PC-3 (cell line): ENCODE measurements around the gene TMEFF2. TPM values are rescaled to one million over a fixed set of nuclear protein-coding genes. Genes with fewer than 3 reads are reported as not detected.

Source experiments
- ATAC-seq: fragments of 200-7000 bp; cut with Tn5 transposase; 2 replicates; pipeline ENCODE4 v1.9.1; 2020; ENCODE audit warnings: mild to moderate bottlenecking, moderate library complexity
- BruUV-seq: library from RNA; stranded (reverse); fragments of 400-500 nt; replicated peaks from 2 replicates; lab custom pipeline; 2021; lab: Mats Ljungman, UMichigan
- CTCF ChIA-PET: fragments of 300-600 bp; sonication (Branson Sonifier 250); formaldehyde crosslinking; loops from one replicate; lab custom pipeline; 2022; ENCODE audit warnings: antibody characterized with exemption; lab: Charles Lee
- POLR2A ChIA-PET: fragments of 300-600 bp; sonication (Branson Sonifier 250); formaldehyde crosslinking; loops from one replicate; lab custom pipeline; 2022; ENCODE audit warnings: antibody characterized with exemption; ENCODE audit not compliant: unreplicated experiment; lab: Charles Lee
- DNase-seq: peaks from one replicate; pipeline ENCODE4 v3.0.0-alpha.2; 2015
- H2AFZ ChIP-seq: fragments of 300-600 bp; sonication (generic); 2 replicates; pipeline ENCODE4 v1.6.0; 2016; ENCODE audit warnings: antibody characterized with exemption, low read length
- H3F3A ChIP-seq: fragments of 300-600 bp; sonication (generic); one replicate; pipeline ENCODE4 v1.6.0; 2017; ENCODE audit warnings: antibody characterized with exemption, low read length, control low read depth, mild to moderate bottlenecking; ENCODE audit not compliant: unreplicated experiment
- H3K27ac ChIP-seq: fragments of 300-600 bp; sonication (generic); 2 replicates; pipeline ENCODE4 v1.5.1; 2016; ENCODE audit warnings: mild to moderate bottlenecking, low read length
- H3K27me3 ChIP-seq: fragments of 300-600 bp; sonication (generic); 2 replicates; pipeline ENCODE4 v1.6.1; 2016; ENCODE audit warnings: low read length, mixed read lengths
- H3K36me3 ChIP-seq: fragments of 300-600 bp; sonication (generic); 2 replicates; pipeline ENCODE4 v1.6.1; 2016; ENCODE audit warnings: low read depth, mixed run types, low read length, mixed read lengths
- H3K4me1 ChIP-seq: fragments of 300-600 bp; sonication (generic); 2 replicates; pipeline ENCODE4 v1.5.1; 2016; ENCODE audit warnings: low read length; ENCODE audit not compliant: insufficient read depth
- H3K4me2 ChIP-seq: fragments of 300-600 bp; sonication (generic); 2 replicates; pipeline ENCODE4 v1.6.0; 2016; ENCODE audit warnings: low read length
- H3K4me3 ChIP-seq: fragments of 300-600 bp; sonication (generic); 2 replicates; pipeline ENCODE4 v1.5.1; 2016; ENCODE audit warnings: mild to moderate bottlenecking, low read length, mixed read lengths
- H3K79me2 ChIP-seq: fragments of 300-600 bp; sonication (generic); 2 replicates; pipeline ENCODE4 v1.6.1; 2017; ENCODE audit warnings: low read length, mixed read lengths
- H3K9ac ChIP-seq: fragments of 300-600 bp; sonication (generic); 2 replicates; pipeline ENCODE4 v1.6.0; 2016; ENCODE audit warnings: mild to moderate bottlenecking, low read length
- H3K9me2 ChIP-seq: fragments of 300-600 bp; sonication (generic); replicated peaks from 2 replicates; pipeline ENCODE4 v1.6.1; 2016; ENCODE audit warnings: mixed run types, low read length, mixed read lengths
- H3K9me3 ChIP-seq: fragments of 300-600 bp; sonication (generic); 2 replicates; pipeline ENCODE4 v1.6.1; 2016; ENCODE audit warnings: low read length, mixed read lengths
- H4K20me1 ChIP-seq: fragments of 300-600 bp; sonication (generic); 2 replicates; pipeline ENCODE4 v1.6.1; 2016; ENCODE audit warnings: low read length, mixed read lengths
- EZH2 ChIP-seq: fragments of 300-600 bp; sonication (generic); IDR thresholded peaks from one replicate; pipeline ENCODE4 v1.6.1; 2017; ENCODE audit warnings: antibody characterized with exemption, mild to moderate bottlenecking, low read length; ENCODE audit not compliant: unreplicated experiment
- EZH2phosphoT487 ChIP-seq: fragments of 300-600 bp; sonication (generic); IDR thresholded peaks from 2 replicates; pipeline ENCODE4 v1.6.1; 2018; ENCODE audit warnings: mild to moderate bottlenecking, antibody characterized with exemption, low read length, borderline replicate concordance
- intact Hi-C: fragments of 100-400 bp; cut with micrococcal nuclease; formaldehyde crosslinking; loops from 2 replicates; pipeline ENCODE4 v1.9.0; 2023
- total RNA-seq: library from RNA; depleted of rRNA; stranded (reverse); fragments of >200 nt; gene quantifications from 2 replicates; pipeline ENCODE4 v1.2.3, GENCODE V29; 2014
- TF ChIP-seq, protein P1 (sequence below): fragments of 300-600 bp; sonication (generic); conservative IDR thresholded peaks from 2 replicates; pipeline ENCODE4 v1.5.1; 2017; ENCODE audit warnings: antibody characterized with exemption, low read depth, mild to moderate bottlenecking, low read length

TMEFF2 gene
- total RNA-seq, 1 experiment from 2014 or later: not detected

DNA sequence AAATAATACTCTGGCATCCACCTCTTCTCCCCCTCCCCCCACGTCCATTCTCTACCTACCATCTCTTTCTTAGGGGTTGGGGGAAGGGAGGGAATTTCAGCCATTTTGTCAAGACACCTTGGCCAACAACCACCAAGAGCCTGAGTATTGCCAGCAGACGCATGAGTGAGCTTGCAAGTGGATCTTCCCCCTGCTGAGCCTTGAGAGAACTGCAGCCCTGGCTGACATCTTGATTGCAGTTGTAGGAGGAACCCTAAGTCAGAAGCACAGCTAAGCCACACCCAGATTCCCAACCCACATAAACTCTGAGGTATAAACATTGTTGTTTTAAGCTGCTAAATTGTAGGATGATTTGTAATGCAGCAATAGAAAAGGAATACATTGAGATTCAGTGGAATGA is 165.6 kb downstream of the TMEFF2 start:
- no peak overlapping the region for H3K4me3 ChIP-seq

DNA sequence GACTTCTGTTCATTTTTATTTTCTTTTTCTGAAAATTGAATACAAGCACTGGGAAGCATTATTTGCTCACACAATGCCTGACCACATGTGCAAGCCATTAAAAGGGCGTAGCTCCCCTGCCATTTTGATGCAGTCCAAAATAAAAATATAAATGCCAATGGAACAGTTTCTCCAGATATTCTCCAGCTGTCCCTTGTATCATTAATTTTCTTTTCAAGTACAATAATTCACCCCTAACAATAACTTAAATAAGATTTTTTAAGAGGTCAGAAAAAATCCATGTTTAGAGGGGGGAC is 168.0 kb downstream of the TMEFF2 start:
- intact Hi-C loops: no loop called here
- Histone ChIP-seq H3K36me3 (no peaks in the 10 kb centered on the region), H3K79me2 (no peaks in the 10 kb centered on the region), H3K9ac (no peak overlapping the region), H4K20me1 (no peaks in the 10 kb centered on the region), H2AFZ (no peak overlapping the region), H3K27ac (no peak overlapping the region), H3F3A (no peaks in the 10 kb centered on the region), H3K4me2 (no peak overlapping the region), H3K9me3 (no peaks in the 10 kb centered on the region), H3K27me3 (no peaks in the 10 kb centered on the region), H3K4me1 (no peaks in the 10 kb centered on the region), H3K4me3 (no peak overlapping the region), H3K9me2 (no peaks in the 10 kb centered on the region)
- no TSS peak for BruUV-seq
- TF ChIP-seq EZH2: no peak
- TF ChIP-seq, protein P1, sequence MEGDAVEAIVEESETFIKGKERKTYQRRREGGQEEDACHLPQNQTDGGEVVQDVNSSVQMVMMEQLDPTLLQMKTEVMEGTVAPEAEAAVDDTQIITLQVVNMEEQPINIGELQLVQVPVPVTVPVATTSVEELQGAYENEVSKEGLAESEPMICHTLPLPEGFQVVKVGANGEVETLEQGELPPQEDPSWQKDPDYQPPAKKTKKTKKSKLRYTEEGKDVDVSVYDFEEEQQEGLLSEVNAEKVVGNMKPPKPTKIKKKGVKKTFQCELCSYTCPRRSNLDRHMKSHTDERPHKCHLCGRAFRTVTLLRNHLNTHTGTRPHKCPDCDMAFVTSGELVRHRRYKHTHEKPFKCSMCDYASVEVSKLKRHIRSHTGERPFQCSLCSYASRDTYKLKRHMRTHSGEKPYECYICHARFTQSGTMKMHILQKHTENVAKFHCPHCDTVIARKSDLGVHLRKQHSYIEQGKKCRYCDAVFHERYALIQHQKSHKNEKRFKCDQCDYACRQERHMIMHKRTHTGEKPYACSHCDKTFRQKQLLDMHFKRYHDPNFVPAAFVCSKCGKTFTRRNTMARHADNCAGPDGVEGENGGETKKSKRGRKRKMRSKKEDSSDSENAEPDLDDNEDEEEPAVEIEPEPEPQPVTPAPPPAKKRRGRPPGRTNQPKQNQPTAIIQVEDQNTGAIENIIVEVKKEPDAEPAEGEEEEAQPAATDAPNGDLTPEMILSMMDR: no peak
- no peak for TF ChIP-seq EZH2phosphoT487
- ATAC-seq (no peak), DNase-seq (no peak)
- POLR2A ChIA-PET: no interaction called here
- CTCF ChIA-PET: no interaction called here

More for the DNA sequence above, 165.6 kb downstream of the TMEFF2 start:
- H3K27me3 ChIP-seq: no peaks in the 10 kb centered on the region
- intact Hi-C loops: no loop called here
- ChIA-PET POLR2A (no interaction called here), CTCF (no interaction called here)
- no peaks in the 10 kb centered on the region for H3K9me3 ChIP-seq
- no peaks in the 10 kb centered on the region for H3K9me2 ChIP-seq
- H4K20me1 ChIP-seq: no peaks in the 10 kb centered on the region
- H3K36me3 ChIP-seq: no peaks in the 10 kb centered on the region
- no peaks in the 10 kb centered on the region for H3F3A ChIP-seq
- H3K27ac ChIP-seq: no peak overlapping the region
- no peaks in the 10 kb centered on the region for H3K4me1 ChIP-seq
- BruUV-seq: no TSS peak
- TF ChIP-seq, protein P1: peak; percentile 56
- no peak for TF ChIP-seq EZH2
- no peak overlapping the region for H3K9ac ChIP-seq
- no peaks in the 10 kb centered on the region for H3K79me2 ChIP-seq
- no peak overlapping the region for H3K4me2 ChIP-seq
- H2AFZ ChIP-seq: no peak overlapping the region
- peak; percentile 31; the same call in 1 of the 2 replicates for ATAC-seq
- DNase-seq: peak; percentile 48

DNA sequence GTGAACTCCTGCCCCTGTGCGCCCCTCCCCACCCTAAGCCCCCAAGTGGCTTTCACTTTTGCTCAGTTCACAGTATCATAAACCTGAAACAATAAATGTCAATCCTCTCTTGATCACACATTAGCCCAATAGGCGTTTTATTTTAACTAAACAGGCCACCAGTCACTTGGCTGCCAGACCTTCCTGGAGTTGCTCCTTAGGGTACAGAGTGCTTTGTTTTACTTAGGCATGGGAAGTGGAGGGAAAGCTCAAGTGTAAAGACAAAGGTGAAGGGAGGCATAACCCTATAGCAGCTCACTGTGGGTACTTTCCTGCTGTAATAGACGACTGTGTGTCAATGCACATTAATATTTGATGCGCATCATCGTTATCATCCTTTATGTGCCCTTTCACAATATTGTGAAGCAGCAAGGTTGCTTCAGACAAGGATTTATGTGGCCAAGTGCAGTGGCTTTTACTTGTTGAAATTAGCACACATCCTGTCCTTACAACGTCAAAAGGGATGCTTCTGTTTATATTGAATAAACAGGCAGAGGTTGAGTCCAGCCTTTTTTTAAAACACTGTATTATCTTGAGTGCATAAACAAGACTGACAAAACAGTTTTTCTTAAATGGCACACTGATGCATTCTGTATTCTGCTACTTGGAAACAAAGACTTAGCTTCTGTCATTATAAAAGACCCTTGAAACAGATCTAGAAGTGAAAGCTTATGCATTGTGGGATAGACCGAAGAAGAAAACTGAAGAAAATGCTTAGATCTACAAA is 168.5 kb downstream of the TMEFF2 start:
- Histone ChIP-seq H3K27ac (no peak overlapping the region), H2AFZ (no peak overlapping the region), H3K9ac (no peak overlapping the region), H3K9me3 (no peaks in the 10 kb centered on the region), H4K20me1 (no peaks in the 10 kb centered on the region), H3K4me2 (no peak overlapping the region), H3F3A (no peaks in the 10 kb centered on the region), H3K4me1 (no peaks in the 10 kb centered on the region), H3K4me3 (no peak overlapping the region), H3K36me3 (no peaks in the 10 kb centered on the region), H3K27me3 (no peaks in the 10 kb centered on the region), H3K79me2 (no peaks in the 10 kb centered on the region), H3K9me2 (no peaks in the 10 kb centered on the region)
- TF ChIP-seq, protein P1: no peak
- no peak for TF ChIP-seq EZH2
- no peak for TF ChIP-seq EZH2phosphoT487
- ATAC-seq: no peak
- intact Hi-C loops: no loop called here
- DNase-seq: no peak
- POLR2A ChIA-PET: no interaction called here
- CTCF ChIA-PET: no interaction called here
- no TSS peak for BruUV-seq
